Endothelial cell of umbilical vein (primary cell): ENCODE data around the gene C3orf22. TPM values are rescaled to one million over a fixed set of nuclear protein-coding genes. Genes with fewer than 3 reads are reported as not detected.

Source experiments
- BruUV-seq: library from RNA; stranded (reverse); fragments of 400-500 nt; replicated peaks from 2 replicates; lab custom pipeline; 2021; lab: Mats Ljungman, UMichigan
- CTCF ChIA-PET: fragments of 300-600, 350-600 bp; sonication (Branson Sonifier 250); formaldehyde crosslinking; loops from one replicate; lab custom pipeline; 2021; ENCODE audit warnings: antibody characterized with exemption, inconsistent platforms; lab: Charles Lee
- POLR2A ChIA-PET: fragments of 300-600, 350-600 bp; sonication (Branson Sonifier 250); formaldehyde crosslinking; loops from one replicate; lab custom pipeline; 2021; ENCODE audit warnings: antibody characterized with exemption, inconsistent platforms; lab: Charles Lee
- DNase-seq: peaks from one replicate; pipeline ENCODE4 v3.0.0-alpha.2; 2011; ENCODE audit warnings: low read depth, low spot score
- FAIRE-seq: peaks from 2 replicates; lab custom pipeline; 2011; peaks lifted over from hg19 to GRCh38; lab: Jason Lieb, UNC
- H2AFZ ChIP-seq: 2 replicates; pipeline ENCODE4 v1.6.0; 2012; ENCODE audit warnings: low read depth, low read length, control low read depth, inconsistent platforms
- H3K27ac ChIP-seq: 2 replicates; pipeline ENCODE4 v1.5.1; 2011; ENCODE audit warnings: low read depth, mild to moderate bottlenecking, control low read depth, low read length, moderate library complexity; ENCODE audit not compliant: insufficient read depth
- H3K27me3 ChIP-seq, 2 experiments: 2 replicates each; pipeline versions ENCODE4 v1.6.0 to v1.6.1; 2011; ENCODE audit warnings: low read length in 2 of 2, mixed read lengths in 1 of 2; ENCODE audit not compliant: control insufficient read depth in 2 of 2, insufficient read depth in 2 of 2
- H3K36me3 ChIP-seq, 2 experiments: 2 replicates in 1 of 2; 3 replicates in 1 of 2; pipeline ENCODE4 v1.5.1; 2011; ENCODE audit warnings: low read length in 2 of 2, mild to moderate bottlenecking in 1 of 2, moderate library complexity in 1 of 2; ENCODE audit not compliant: control insufficient read depth in 2 of 2, insufficient read depth in 2 of 2; ENCODE audit errors: extremely low read depth in 1 of 2
- H3K4me1 ChIP-seq: 3 replicates; pipeline ENCODE4 v1.5.1; 2011; ENCODE audit warnings: mild to moderate bottlenecking, low read length; ENCODE audit not compliant: control insufficient read depth, insufficient read depth; ENCODE audit errors: extremely low read depth
- H3K4me2 ChIP-seq: 2 replicates; pipeline ENCODE4 v1.6.1; 2011; ENCODE audit warnings: low read length, control low read depth, mixed read lengths; ENCODE audit not compliant: insufficient read depth
- H3K4me3 ChIP-seq, 3 experiments: fragments of 200-600 bp in 1 of 3; sonication (generic), shearing (Covaris generic) in 1 of 3; replicated peaks in 1 of 3; 2 replicates each; pipeline ENCODE4 v1.5.1; 2011 to 2016; ENCODE audit warnings: control low read depth in 3 of 3, low read length in 3 of 3, mild to moderate bottlenecking in 2 of 3, inconsistent platforms in 1 of 3, low read depth in 1 of 3, moderate library complexity in 1 of 3; ENCODE audit not compliant: insufficient read depth in 1 of 3
- H3K79me2 ChIP-seq: 2 replicates; pipeline ENCODE4 v1.6.0; 2012; ENCODE audit warnings: low read length, inconsistent platforms; ENCODE audit not compliant: control insufficient read depth, insufficient read depth
- H3K9ac ChIP-seq: replicated peaks from 2 replicates; pipeline ENCODE3; 2011; ENCODE audit warnings: low read length, control low read depth; ENCODE audit not compliant: insufficient read depth; ENCODE audit errors: extremely low read depth
- H3K9me1 ChIP-seq: replicated peaks from 3 replicates; pipeline ENCODE4 v1.6.0; 2011; ENCODE audit warnings: mild to moderate bottlenecking, low read length; ENCODE audit not compliant: control insufficient read depth, insufficient read depth; ENCODE audit errors: extremely low read depth
- H3K9me3 ChIP-seq: replicated peaks from 2 replicates; pipeline ENCODE4 v1.5.1; 2012; ENCODE audit warnings: low read length, inconsistent platforms; ENCODE audit not compliant: control insufficient read depth, insufficient read depth
- H4K20me1 ChIP-seq: replicated peaks from 2 replicates; pipeline ENCODE3; 2011; ENCODE audit warnings: mild to moderate bottlenecking, low read length; ENCODE audit not compliant: control insufficient read depth, insufficient read depth; ENCODE audit errors: extremely low read depth
- CTCF ChIP-seq, 2 donors: IDR thresholded peaks; 1 replicate in 1 of 2; 2 replicates in 1 of 2; pipeline ENCODE4 v1.5.1; 2011; ENCODE audit warnings: low read length in 2 of 2, mild to moderate bottlenecking in 2 of 2, moderate library complexity in 2 of 2, control low read depth in 1 of 2, inconsistent platforms in 1 of 2, low read depth in 1 of 2; ENCODE audit not compliant: insufficient read depth in 1 of 2; ENCODE audit errors: extremely low read depth in 1 of 2
- EZH2 ChIP-seq: IDR thresholded peaks from 2 replicates; pipeline ENCODE4 v1.6.1; 2012; ENCODE audit warnings: borderline replicate concordance, low read depth, mild to moderate bottlenecking, moderate library complexity, low read length, inconsistent platforms; ENCODE audit not compliant: severe bottlenecking
- FOS ChIP-seq: IDR thresholded peaks from 2 replicates; pipeline ENCODE4 v1.6.1; 2011; ENCODE audit warnings: mild to moderate bottlenecking, low read length, moderate library complexity, borderline replicate concordance; ENCODE audit not compliant: insufficient read depth
- GATA2 ChIP-seq: IDR thresholded peaks from 2 replicates; pipeline ENCODE4 v1.7.0; 2011; ENCODE audit warnings: low read depth, mild to moderate bottlenecking, moderate library complexity, mixed read lengths, low read length; ENCODE audit not compliant: insufficient read length, insufficient read depth
- JUN ChIP-seq: IDR thresholded peaks from 2 replicates; pipeline ENCODE4 v1.6.1; 2011; ENCODE audit warnings: borderline replicate concordance, low read depth; ENCODE audit not compliant: insufficient read length, insufficient read depth
- MAX ChIP-seq: IDR thresholded peaks from 2 replicates; pipeline ENCODE4 v1.6.1; 2011; ENCODE audit not compliant: insufficient read depth, insufficient read length
- MYC ChIP-seq: IDR thresholded peaks from one replicate; pipeline ENCODE4 v1.6.1; 2011; ENCODE audit warnings: mild to moderate bottlenecking, low read depth, low read length
- POLR2A ChIP-seq: IDR thresholded peaks from 2 replicates; pipeline ENCODE4 v1.6.1; 2012; ENCODE audit warnings: low read depth, mild to moderate bottlenecking, control low read depth, low read length
- POLR2AphosphoS5 ChIP-seq: IDR thresholded peaks from 2 replicates; pipeline ENCODE4 v1.6.1; 2012; ENCODE audit warnings: low read depth, mild to moderate bottlenecking, control low read depth, low read length, moderate library complexity; ENCODE audit not compliant: insufficient read depth
- dilution Hi-C: fragments of 300-500 bp; cut with MboI; formaldehyde crosslinking; loops from one replicate; pipeline ENCODE4 v1.15.0; 2019; ENCODE audit warnings: low sequenced_read_pairs; ENCODE audit not compliant: extremely low pct_ligation_motif_present
- intact Hi-C: fragments of 100-400 bp; cut with micrococcal nuclease; formaldehyde crosslinking; loops from one replicate; pipeline ENCODE4 v1.10.0; 2022
- polyA plus RNA-seq, 4 experiments: library from polyadenylated mRNA; depleted of rRNA in 3 of 4; stranded (reverse) in 3 of 4; unstranded in 1 of 4; fragments of >200 nt; gene quantifications; 2 replicates each; pipeline versions ENCODE4 v1.2.1 to v1.2.3, GENCODE V29; 2011 to 2012; ENCODE audit warnings: missing spikeins in 1 of 4
- total RNA-seq: library from RNA; stranded (reverse); gene quantifications from 2 replicates; pipeline ENCODE4 v1.2.3, GENCODE V29; 2021

The C3orf22 gene
- total and polyA plus RNA-seq, 2 donors (not counting 3 experiments of a cell fraction or from before 2014, with no cell fraction given): not detected

GRCh38 chr3:126510308-126510910, 48.3 kb downstream of the C3orf22 start:
- no TSS peak for BruUV-seq
- H3K4me1 ChIP-seq: no peaks in the 10 kb centered on the region
- no peaks in the 10 kb centered on the region for H3K36me3 ChIP-seq
- TF ChIP-seq JUN (no peak), POLR2AphosphoS5 (no peak), FOS (no peak), EZH2 (no peak), MYC (no peak), MAX (no peak), CTCF (IDR thresholded peaks at IDR 0.05; ENCODE audit: extremely low read depth in 1 of 2, insufficient read depth in 1 of 2, low read depth in 1 of 2, low read length in 2 of 2) (no peak), POLR2A (no peak), GATA2 (no peak)
- CTCF ChIA-PET: interaction anchor here (1.5 kb wide), 1 partner anchor 21 kb away, joined by 3 read pairs; no protein-coding TSS in a partner anchor
- H3K27ac ChIP-seq: no peak overlapping the region
- no peak overlapping the region for H3K9ac ChIP-seq
- intact Hi-C loops (no loop called here), dilution Hi-C loops (no loop called here)
- no peaks in the 10 kb centered on the region for H3K27me3 ChIP-seq
- POLR2A ChIA-PET: no interaction called here
- H4K20me1 ChIP-seq: no peaks in the 10 kb centered on the region
- H3K9me1 ChIP-seq: no peaks in the 10 kb centered on the region
- H3K9me3 ChIP-seq: no peaks in the 10 kb centered on the region
- H2AFZ ChIP-seq: no peak overlapping the region
- no peaks in the 10 kb centered on the region for H3K79me2 ChIP-seq
- FAIRE-seq (no peak), DNase-seq (no peak)
- no peak overlapping the region for H3K4me3 ChIP-seq
- H3K4me2 ChIP-seq: no peak overlapping the region
